IPS-18c (cell line): Measurements from ENCODE around the gene ING1.
"Not testable (repeated sequence)": the region's sequence is repeated elsewhere in the genome, so short reads cannot be mapped to it uniquely, and the experiment has no call there.

Experiments
- H3K4me3 ChIP-seq: 2 replicates; pipeline ENCODE4 v1.7.0; 2013; ENCODE audit warnings: low read depth, mild to moderate bottlenecking, low read length, moderate library complexity; ENCODE audit not compliant: insufficient read depth
- H3K9me3 ChIP-seq: one replicate; pipeline ENCODE4 v1.6.1; 2013; ENCODE audit warnings: mild to moderate bottlenecking, low read length, moderate library complexity; ENCODE audit not compliant: control insufficient read depth, insufficient read depth

The ING1 gene

DNA sequence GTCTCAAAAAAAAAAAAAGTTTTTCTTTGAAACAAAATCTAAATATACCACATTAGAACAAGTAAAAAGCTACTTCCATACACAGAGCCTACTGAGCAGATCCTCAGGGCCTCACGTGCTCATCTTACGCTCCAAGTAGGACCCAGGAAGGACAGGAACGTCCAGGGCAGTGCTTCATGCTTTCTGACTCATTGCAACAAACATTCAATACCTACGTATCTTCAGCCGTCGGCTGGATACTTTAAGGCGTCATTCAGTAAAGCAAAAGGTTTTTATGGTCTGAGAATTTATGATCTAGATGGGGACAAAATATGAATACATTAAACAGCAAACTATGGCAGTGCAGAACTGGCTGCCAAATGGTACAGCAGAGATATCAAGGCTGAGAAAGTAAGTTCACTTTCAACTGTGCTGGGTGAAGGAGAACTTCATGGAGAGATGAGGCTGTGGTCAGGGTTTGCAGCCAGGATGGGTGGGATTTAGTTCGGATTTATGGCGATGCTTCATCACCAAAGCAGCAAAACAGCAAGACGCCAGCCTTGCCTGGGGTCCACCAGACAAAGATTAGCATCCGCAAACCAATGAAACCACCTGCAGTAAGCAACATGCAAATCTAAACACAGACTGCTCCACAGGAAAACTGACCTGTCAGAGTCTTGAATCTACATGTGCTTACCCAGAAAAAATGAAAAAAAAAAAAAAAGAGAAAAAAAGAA, 28.0 kb upstream of the ING1 start:
- Histone ChIP-seq H3K9me3 (no peaks in the 10 kb centered on the region), H3K4me3 (no peak overlapping the region)

DNA sequence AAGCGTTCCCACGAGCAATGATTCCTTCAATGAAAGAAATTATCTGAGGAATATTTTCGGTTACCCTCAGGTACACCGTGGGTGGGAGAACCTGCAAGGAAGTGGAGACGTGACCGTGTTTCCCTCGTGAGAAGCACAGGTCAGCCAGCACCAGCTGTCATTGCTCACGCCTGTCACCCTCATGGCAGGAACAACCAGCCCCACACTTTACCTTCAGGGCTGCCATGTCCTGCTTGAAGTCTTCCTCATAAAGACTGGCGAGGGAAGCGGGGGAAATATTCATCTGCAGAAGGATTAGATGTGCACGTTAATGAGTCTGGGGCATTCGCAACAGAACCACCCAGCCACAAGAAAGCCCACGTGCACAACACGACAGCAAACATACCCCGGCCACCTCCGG, 25.8 kb upstream of the ING1 start:
- H3K4me3 ChIP-seq = no peak overlapping the region
- no peaks in the 10 kb centered on the region for H3K9me3 ChIP-seq

DNA sequence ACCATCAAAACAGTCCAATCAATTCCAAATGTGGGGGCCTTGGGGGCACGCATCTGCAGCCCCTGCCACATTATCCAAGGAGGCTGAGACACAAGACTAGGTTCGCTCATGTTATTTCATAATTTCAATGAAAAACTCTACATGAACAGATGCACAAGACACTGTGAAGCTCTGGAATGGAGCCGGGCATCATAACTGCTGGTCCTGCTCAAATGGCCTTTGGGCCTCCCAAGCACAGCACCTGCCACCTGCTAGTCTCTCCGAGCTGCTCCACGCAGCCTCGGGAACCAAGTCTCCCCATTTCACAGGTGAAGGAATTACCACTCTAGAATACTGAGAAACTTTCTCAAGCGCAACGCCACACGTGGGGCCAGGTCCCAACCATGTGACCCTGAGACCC, 24.5 kb upstream of the ING1 start:
- Histone ChIP-seq H3K9me3 (no peaks in the 10 kb centered on the region), H3K4me3 (no peak overlapping the region)

DNA sequence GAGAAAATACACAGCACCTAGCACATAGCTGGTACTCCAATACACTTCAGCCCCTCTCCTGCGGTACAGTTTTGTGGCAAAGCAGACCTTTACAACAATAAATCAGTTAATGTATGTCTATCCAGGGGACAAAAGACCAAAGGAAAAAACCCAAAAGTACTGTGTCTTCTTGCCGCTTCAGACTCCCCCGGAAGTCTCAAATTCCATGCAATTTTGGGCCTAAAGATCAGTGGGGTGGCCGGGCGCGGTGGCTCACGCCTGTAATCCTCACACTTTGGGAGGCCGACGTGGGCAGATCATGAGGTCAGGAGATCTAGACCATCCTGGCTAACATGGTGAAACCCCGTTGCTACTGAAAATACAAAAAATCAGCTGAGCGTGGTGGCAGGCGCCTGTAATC, 23.8 kb upstream of the ING1 start:
- H3K4me3 ChIP-seq = no peak overlapping the region
- no peaks in the 10 kb centered on the region for H3K9me3 ChIP-seq

DNA sequence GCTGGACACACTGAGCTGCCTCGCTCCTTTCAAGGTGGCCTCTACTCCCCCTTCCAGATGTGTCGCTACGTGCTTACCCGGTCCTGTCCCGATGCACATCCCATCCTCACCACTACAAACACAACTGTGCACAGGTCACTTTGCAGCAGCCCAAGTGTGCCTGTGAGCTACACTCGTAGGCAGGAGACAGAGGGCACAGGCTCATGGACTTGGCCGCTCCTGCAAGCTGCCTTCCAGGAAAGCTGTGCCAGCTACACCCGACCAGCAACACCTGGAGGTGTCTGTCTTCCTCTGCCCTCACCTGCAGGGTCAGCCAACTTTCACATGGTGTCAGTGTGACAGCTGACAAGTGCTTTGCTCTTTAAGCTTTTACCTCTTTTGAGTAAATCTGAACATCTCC, 23.0 kb upstream of the ING1 start:
- no peaks in the 10 kb centered on the region for H3K9me3 ChIP-seq

DNA sequence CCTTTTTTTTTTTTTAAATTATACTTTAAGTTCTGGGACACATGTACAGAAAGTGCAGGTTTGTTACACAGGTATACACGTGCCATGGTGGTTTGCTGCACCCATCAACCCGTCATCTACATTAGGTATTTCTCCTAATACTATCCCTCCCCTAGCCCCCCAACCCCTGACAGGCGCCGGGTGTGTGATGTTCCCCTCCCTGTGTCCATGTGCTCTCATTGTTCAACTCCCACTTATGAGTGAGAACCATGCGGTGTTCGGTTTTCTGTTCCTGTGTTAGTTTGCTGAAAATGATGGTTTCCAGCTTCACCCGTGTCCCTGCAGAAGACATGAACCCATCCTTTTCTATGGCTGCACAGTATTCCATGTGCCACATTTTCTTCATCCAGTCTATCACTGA, 17.7 kb upstream of the ING1 start:
- not testable (repeated sequence) for H3K9me3 ChIP-seq, H3K4me3 ChIP-seq

More for the DNA sequence above, 23.0 kb upstream of the ING1 start:
- H3K4me3 ChIP-seq = no peak overlapping the region

DNA sequence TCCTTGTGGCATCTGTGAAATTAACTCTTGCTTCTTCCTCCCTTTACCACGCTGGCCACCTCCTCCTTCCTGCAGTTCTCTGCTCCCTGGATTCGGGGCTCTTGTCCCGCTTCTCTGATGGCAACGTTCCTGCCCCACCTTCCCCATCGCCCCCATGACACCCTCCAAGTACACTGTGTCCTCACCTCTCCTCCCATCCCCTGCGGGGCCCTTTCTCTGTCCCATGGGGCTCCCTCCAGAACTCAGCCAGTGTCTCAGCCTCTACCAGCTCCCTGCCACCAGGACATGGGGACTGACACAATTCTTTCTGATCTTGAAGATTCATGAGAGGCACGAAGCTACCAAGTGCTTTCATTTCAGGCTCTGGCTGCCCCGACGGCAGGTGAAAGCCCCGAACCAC, 16.7 kb upstream of the ING1 start:
- no peaks in the 10 kb centered on the region for H3K9me3 ChIP-seq
- no peak overlapping the region for H3K4me3 ChIP-seq

DNA sequence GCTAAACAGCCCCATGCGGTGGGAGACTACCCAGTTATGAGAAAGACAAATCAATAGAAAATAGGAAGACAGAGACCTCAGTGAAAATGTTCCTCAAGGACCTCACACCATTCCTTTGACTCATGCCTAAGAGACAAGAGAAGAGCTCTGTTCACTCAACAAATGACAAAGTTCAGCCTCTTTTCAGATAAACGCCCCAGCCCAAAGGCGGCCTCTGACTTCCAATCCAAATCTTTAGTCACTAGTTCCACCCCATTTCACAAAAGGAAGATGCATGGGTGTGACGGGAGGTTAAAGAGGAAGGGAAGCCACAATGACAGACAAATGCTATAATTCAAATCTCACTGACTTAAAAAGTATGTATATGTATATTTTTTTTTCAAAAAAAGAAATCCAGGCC, 15.7 kb upstream of the ING1 start:
- H3K9me3 ChIP-seq = no peaks in the 10 kb centered on the region
- no peak overlapping the region for H3K4me3 ChIP-seq

DNA sequence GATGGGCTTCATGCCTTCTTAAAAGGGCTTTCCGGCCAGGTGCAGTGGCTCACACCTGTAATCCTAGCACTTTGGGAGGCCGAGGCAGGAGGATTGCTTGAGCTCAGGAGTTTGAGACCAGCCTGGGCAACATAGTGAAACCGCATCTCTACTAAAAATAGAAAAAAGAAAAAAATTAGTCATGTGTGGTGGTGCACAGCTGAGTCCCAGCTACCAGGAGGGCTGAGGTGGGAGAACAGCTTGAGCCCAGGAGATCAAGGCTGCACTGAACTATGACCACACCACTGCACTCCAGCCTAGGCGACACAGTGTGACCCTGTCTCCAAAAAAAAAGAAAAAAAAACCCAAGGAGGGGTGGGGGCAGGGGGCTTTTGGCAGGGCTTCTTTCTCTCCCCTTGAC, 14.8 kb upstream of the ING1 start:
- Histone ChIP-seq H3K4me3 (no peak overlapping the region), H3K9me3 (no peaks in the 10 kb centered on the region)

DNA sequence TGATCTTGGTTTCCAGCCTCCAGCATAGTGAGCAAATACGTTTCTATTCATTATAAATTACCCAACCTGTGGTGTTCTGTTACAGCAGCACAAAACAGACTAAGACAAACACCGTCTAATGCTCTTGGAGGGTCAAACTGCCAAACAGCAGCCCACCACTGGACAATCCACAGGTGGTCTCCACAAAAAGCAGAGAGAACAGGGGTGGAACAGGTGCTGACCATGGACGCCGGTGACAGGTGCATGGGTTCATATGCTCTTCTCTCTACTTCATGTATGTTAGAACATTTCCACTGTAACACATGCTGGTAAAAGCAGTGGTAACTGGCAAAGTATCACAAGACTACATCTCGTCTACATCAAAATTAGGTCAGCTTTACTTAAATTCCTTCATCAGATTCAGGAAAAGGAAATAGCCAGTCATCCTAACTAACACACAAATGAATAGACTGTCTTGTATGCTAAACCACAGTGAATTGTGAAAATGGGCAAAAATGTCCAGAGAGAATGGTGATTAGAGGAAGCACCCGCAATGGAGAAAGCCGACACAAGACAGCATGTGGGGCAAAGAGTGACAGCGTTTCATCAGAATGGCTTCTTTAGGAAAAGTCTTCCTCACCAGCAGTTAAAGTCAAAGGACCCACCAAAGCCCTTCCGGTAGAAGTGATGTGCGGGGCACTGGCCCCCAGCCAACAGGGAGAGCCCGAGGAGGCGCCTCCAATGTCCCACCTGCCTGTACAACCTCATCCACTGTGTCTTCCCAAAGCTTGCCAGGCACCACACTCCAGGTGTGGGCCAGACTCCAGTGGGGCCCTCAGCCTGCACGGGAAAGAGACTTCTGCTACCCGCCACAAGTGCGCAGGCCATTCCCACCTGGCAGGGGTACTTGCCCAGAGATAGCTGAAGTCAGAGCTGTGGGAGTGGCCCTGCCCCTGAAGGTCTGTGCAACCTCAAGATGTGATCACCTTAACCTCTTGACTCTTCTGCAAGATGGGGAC, 14.1 kb upstream of the ING1 start:
- H3K4me3 ChIP-seq = no peak overlapping the region

DNA sequence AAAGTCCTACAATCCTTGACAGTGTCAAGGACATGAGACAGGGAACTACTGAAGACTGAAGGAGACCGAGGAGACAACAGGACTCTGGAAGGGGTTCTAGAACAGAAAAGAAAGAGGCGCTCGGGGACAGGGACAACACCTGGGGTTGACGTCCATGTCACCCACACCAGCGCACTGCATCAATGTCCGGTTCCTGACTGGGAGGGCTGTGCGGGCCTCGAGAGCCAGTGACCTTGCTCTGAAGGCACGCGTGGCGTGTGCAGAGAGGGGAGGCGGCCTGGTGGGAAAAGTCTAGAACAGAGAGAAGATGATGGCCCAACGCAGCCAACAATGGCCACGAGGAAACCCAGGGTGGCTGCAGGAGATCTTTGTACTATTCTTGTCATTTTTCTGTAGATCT, 13.3 kb upstream of the ING1 start:
- Histone ChIP-seq H3K4me3 (no peak overlapping the region), H3K9me3 (no peaks in the 10 kb centered on the region)

More for the DNA sequence above, 14.1 kb upstream of the ING1 start:
- H3K9me3 ChIP-seq = no peaks in the 10 kb centered on the region

DNA sequence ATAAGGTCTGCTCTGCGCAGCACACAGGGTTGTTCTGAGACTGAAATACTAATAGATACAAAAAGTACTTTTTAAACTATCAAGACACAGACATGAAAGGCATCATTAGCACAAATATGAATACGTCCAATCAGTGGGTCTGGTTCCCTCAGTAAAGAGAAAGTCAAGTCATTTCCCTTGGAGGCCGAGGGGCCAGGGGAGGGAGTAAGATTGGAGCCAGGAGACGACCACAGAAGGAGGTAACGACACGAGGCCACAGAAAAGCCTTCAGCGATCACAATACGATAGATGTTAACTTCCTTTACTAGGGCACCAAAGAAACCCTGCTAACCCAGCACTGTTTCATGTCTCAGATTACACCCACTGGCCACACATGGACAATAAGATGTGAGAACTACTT, 12.9 kb upstream of the ING1 start:
- Histone ChIP-seq H3K4me3 (no peak overlapping the region), H3K9me3 (no peaks in the 10 kb centered on the region)

DNA sequence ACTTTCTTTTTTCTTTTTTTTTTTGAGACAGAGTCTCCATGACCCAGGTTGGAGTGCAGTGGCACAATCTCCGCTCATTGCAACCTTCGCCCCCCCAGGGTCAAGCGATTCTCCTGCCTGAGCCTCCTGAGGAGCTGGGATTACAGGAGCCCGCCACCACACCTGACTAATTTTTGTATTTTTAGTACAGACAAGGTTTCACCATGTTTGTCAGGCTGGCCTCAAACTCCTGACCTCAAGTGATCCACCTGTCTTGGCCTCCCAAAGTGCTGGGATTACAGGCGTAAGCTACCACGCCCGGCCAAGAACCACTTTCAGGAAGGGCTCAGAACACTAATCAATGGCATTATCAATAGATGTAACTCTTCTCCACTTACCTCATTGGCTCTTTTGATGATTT, 12.4 kb upstream of the ING1 start:
- not testable (repeated sequence) for H3K4me3 ChIP-seq, H3K9me3 ChIP-seq

DNA sequence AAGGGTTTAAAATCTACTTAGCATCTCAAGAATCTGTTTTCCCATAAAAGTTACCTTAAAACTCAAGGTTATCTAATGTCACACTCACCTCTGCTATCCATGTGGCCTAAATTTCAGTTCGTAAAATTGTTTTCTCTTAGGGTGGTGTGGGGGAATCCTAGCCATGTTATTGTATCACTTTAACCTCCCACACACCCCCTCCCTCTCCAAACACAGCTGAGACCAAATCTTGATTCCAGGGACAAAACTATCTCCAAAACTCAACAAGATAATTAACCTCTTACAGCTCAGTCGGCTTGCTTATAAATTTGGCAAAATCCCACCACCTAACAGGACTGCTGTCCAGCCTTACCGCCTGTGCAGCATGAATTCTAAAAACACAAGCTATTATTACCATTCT, 11.4 kb upstream of the ING1 start:
- Histone ChIP-seq H3K9me3 (no peaks in the 10 kb centered on the region), H3K4me3 (no peak overlapping the region)

DNA sequence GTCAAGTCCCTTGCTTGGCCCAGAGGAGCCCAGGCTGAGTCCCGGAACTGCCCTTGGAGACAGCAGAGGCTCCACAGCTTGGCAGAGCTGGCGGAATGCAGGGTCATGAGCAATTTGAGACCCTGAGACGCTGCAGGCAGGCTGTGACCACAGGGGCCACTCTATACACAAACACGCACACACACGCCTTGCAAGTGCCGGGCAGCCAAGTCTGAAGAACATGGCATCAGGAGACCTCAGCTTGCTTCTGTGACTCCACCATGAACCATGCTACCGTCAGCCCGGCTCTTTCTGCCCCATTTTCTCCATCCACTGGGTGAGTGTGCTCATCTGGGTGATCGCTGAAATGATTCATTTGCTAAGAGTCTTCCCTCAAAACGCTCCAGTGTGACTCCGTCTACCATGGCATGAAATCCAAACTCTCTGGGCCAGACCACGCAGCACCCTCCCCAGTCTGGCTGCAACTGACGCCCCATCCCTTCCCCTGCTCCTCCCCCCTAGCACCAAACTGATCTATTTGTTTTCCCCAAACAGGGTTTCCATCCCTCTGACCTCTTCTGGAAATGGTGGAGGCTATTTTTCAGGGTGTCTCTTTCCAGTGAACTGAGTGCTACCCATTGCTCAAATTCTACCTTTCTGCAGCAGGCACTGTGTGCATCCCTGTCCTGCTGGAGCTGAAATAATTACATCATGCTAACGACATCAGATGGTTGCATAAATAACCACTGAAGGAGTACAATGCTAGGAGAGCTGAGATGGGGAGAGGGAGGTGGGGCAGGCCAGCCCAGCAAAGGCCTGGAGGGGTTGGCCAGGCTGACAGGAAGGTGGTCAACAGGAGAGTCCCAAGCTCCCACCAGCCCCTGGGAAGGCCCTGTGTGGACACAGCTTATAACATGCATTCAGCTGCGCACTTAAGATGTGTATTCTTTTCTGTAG, 10.6 kb upstream of the ING1 start:
- Histone ChIP-seq H3K9me3 (no peaks in the 10 kb centered on the region), H3K4me3 (no peak overlapping the region)

DNA sequence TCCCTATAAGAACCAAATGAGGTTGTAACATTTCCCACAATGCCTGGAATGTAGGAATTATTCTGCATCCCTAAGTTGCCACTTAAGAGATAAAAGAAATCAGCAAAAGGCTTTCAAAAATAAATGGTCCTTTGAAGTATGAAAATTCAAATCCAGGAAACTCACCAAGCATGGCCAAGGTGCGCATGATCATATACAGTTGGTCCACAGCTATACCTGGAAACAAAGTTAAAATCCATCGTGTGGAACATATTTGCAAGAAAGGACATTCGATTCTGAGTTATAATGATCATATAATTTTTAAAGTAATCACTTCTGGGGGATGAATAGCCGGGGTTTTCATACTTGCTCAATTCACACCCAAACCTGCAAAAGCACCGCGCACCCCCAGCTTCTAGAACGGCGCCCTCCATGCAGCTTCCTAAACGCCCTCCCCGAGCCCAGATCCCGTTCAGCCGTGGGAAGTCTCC, 8.1 kb upstream of the ING1 start:
- H3K4me3 ChIP-seq = peak overlapping the region; percentile 84
- H3K9me3 ChIP-seq = no peaks in the 10 kb centered on the region

DNA sequence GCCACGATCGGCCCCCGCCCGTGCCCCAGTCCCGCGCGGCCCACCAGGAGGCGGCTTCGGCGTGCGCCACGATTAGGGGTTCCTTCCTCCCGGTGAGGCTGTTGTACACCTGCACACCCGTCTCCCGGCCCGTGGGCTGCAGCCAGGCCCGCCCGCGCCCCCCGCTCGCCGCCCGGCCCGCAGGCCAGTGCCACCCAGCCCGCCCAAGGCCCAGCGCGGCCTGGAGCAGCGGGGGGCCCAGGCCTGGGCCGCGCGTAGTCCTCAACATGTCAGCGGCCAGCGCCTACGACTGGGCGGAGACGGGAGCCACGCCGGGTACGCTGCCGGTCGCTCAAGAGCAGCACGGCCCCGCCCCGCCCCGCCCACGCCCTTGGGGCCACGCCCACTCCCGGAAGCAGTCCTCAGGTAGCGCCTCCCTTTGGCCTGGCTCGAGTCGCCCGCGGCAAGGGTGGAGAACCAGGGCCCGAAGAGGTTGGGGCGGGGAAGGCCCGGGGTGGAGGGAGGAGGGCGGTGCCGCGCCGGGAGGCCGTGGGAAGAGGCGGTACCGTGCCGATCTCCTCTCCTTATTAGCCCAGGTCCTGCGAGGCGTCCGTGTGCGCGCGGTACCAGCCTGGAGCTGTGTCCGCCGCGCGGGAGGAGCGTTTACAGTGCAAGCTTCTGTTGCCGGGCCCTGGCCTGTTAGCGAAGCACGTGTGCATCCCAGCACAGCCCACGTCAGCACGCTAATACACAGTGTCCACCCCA, 7.5 kb upstream of the ING1 start, which contains the start of gene CARS2:
TSS of gene CARS2 (minus strand) at position 291 of the 744 bp plus-strand sequence. CDS start at position 268, 23 bp downstream.
- Histone ChIP-seq H3K9me3 (no peaks in the 10 kb centered on the region), H3K4me3 (peak within 1 kb of the TSS; percentile 84)
